ENCODE results near the gene NHSL2.
"Not testable (repeated sequence)": the region's sequence is repeated elsewhere in the genome, so short reads cannot be mapped to it uniquely, and the experiment has no call there.

NHSL2 gene

GRCh38 chrX:71910643-71910985, at the start of gene NHSL2:
NHSL2 (plus strand) TSS chrX:71910845.
- no peak within 1 kb of the TSS for H3K27ac ChIP-seq (ENCODE audit: low read length)
- H3K4me2 ChIP-seq (ENCODE audit: insufficient read depth, low read length): no peak within 1 kb of the TSS
- H3K79me2 ChIP-seq (ENCODE audit: insufficient read depth, low read length): no peaks in the 10 kb centered on the region
- TF ChIP-seq EZH2 (IDR thresholded peaks at IDR 0.05; ENCODE audit: borderline replicate concordance, low read depth, low read length, severe bottlenecking) (no peak), CTCF (IDR thresholded peaks at IDR 0.05; ENCODE audit: borderline replicate concordance, extremely low read depth, low read length, poor library complexity, severe bottlenecking) (no peak)
- no peaks in the 10 kb centered on the region for H3K4me1 ChIP-seq (ENCODE audit: insufficient read depth, low read length)
- H2AFZ ChIP-seq (ENCODE audit: low read depth, low read length): no peak within 1 kb of the TSS
- no peaks in the 10 kb centered on the region for H3K36me3 ChIP-seq (ENCODE audit: insufficient read depth, low read length)
- H4K20me1 ChIP-seq (ENCODE audit: insufficient read depth, low read length): no peaks in the 10 kb centered on the region
- DNase-seq (no peak), ATAC-seq (ENCODE audit: insufficient read depth, low read depth) (no peak)
- H3K9ac ChIP-seq (ENCODE audit: low read depth, low read length): no peak within 1 kb of the TSS
- H3K4me3 ChIP-seq (ENCODE audit: low read depth in 1 of 2, low read length in 2 of 2): no peak within 1 kb of the TSS
- H3K27me3 ChIP-seq (ENCODE audit: insufficient read depth, low read length, poor library complexity): no peaks in the 10 kb centered on the region
- H3K9me3 ChIP-seq (ENCODE audit: insufficient read depth, low read length, severe bottlenecking): no peaks in the 10 kb centered on the region

- H3K4me2 ChIP-seq (ENCODE audit: insufficient read depth, low read length): no peak overlapping the region
- no peak overlapping the region for H3K27ac ChIP-seq (ENCODE audit: low read length)
- H3K79me2 ChIP-seq (ENCODE audit: insufficient read depth, low read length): no peaks in the 10 kb centered on the region
- TF ChIP-seq EZH2 (IDR thresholded peaks at IDR 0.05; ENCODE audit: borderline replicate concordance, low read depth, low read length, severe bottlenecking) (no peak), CTCF (IDR thresholded peaks at IDR 0.05; ENCODE audit: borderline replicate concordance, extremely low read depth, low read length, poor library complexity, severe bottlenecking) (no peak)
- no peak overlapping the region for H2AFZ ChIP-seq (ENCODE audit: low read depth, low read length)
- no peak for ATAC-seq (ENCODE audit: insufficient read depth, low read depth)
- H3K9me3 ChIP-seq (ENCODE audit: insufficient read depth, low read length, severe bottlenecking): no peaks in the 10 kb centered on the region
- no peaks in the 10 kb centered on the region for H3K27me3 ChIP-seq (ENCODE audit: insufficient read depth, low read length, poor library complexity)
- no peaks in the 10 kb centered on the region for H3K36me3 ChIP-seq (ENCODE audit: insufficient read depth, low read length)
- no peak overlapping the region for H3K4me3 ChIP-seq (ENCODE audit: low read depth in 1 of 2, low read length in 2 of 2)
- no peak for DNase-seq
- no peak overlapping the region for H3K9ac ChIP-seq (ENCODE audit: low read depth, low read length)
- H4K20me1 ChIP-seq (ENCODE audit: insufficient read depth, low read length): no peaks in the 10 kb centered on the region
- no peaks in the 10 kb centered on the region for H3K4me1 ChIP-seq (ENCODE audit: insufficient read depth, low read length)
These were observed 43.0 kb upstream of the NHSL2 start for GRCh38 chrX:71867680-71868079.

- H3K4me3 ChIP-seq (ENCODE audit: low read depth in 1 of 2, low read length in 2 of 2); H3K4me1 ChIP-seq (ENCODE audit: insufficient read depth, low read length); ATAC-seq (ENCODE audit: insufficient read depth, low read depth): not testable (repeated sequence)
These were observed 41.1 kb upstream of the NHSL2 start for GRCh38 chrX:71869566-71869965.

GRCh38 chrX:71870208-71871098, 40.2 kb upstream of the NHSL2 start:
- Histone ChIP-seq H3K27me3 (ENCODE audit: insufficient read depth, low read length, poor library complexity) (no peaks in the 10 kb centered on the region), H3K36me3 (ENCODE audit: insufficient read depth, low read length) (no peaks in the 10 kb centered on the region), H4K20me1 (ENCODE audit: insufficient read depth, low read length) (no peaks in the 10 kb centered on the region), H2AFZ (ENCODE audit: low read depth, low read length) (no peak overlapping the region), H3K9me3 (ENCODE audit: insufficient read depth, low read length, severe bottlenecking) (no peaks in the 10 kb centered on the region), H3K9ac (ENCODE audit: low read depth, low read length) (no peak overlapping the region), H3K4me3 (ENCODE audit: low read depth in 1 of 2, low read length in 2 of 2) (no peak overlapping the region), H3K27ac (ENCODE audit: low read length) (no peak overlapping the region), H3K4me1 (ENCODE audit: insufficient read depth, low read length) (no peaks in the 10 kb centered on the region), H3K4me2 (ENCODE audit: insufficient read depth, low read length) (no peak overlapping the region), H3K79me2 (ENCODE audit: insufficient read depth, low read length) (no peaks in the 10 kb centered on the region)
- peak; percentile 5 for DNase-seq
- peak; percentile 52; the same call in 1 of the 3 replicates for ATAC-seq (ENCODE audit: insufficient read depth, low read depth)
- TF ChIP-seq CTCF (IDR thresholded peaks at IDR 0.05; ENCODE audit: borderline replicate concordance, extremely low read depth, low read length, poor library complexity, severe bottlenecking) (peak; percentile 49), EZH2 (IDR thresholded peaks at IDR 0.05; ENCODE audit: borderline replicate concordance, low read depth, low read length, severe bottlenecking) (no peak)

More at GRCh38 chrX:71869566-71869965, 41.1 kb upstream of the NHSL2 start:
- not testable (repeated sequence) for H3K9ac ChIP-seq (ENCODE audit: low read depth, low read length); H3K4me2 ChIP-seq (ENCODE audit: insufficient read depth, low read length); H3K9me3 ChIP-seq (ENCODE audit: insufficient read depth, low read length, severe bottlenecking); H2AFZ ChIP-seq (ENCODE audit: low read depth, low read length); DNase-seq; H3K27ac ChIP-seq (ENCODE audit: low read length); H3K27me3 ChIP-seq (ENCODE audit: insufficient read depth, low read length, poor library complexity); H4K20me1 ChIP-seq (ENCODE audit: insufficient read depth, low read length); H3K36me3 ChIP-seq (ENCODE audit: insufficient read depth, low read length); H3K79me2 ChIP-seq (ENCODE audit: insufficient read depth, low read length)

All from DND-41 (cell line).